Activated CD4-positive, CD25-positive, alpha-beta regulatory T cell (primary cell): ENCODE data around the gene PLCXD1.
"Not testable (repeated sequence)": the region's sequence is repeated elsewhere in the genome, so short reads cannot be mapped to it uniquely, and the experiment has no call there.

Source experiments
- DNase-seq, 4 experiments: peaks; one replicate each; lab custom pipeline; 2025; lab: John Stamatoyannopoulos, UW

The PLCXD1 gene

DNA sequence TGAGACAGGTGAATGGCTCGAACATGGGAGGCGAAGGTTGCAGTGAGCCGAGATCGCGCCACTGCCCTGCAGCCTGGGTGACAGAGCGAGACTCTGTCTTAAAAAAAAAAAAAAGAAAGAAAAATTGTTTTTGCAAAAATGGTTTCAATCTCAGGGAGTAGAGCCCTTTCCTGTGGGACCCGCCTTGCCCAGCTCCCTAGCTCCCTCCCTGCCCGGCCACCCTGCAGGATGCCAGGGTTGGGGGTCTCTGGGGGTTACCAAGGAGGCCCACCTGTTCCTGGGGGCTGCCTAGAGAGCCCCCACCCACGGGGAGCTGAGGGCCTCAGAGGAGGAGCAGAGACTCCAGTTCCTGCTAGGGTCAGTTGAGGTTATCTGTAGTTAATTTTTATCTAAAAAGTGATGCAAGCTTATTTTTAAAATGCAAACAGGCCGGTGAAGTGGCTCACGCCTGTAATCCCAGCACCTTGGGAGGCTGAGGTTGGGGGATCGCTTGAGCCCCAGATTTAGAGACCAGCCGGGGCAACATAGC, 18.7 kb upstream of the PLCXD1 start:
- no peak for DNase-seq

DNA sequence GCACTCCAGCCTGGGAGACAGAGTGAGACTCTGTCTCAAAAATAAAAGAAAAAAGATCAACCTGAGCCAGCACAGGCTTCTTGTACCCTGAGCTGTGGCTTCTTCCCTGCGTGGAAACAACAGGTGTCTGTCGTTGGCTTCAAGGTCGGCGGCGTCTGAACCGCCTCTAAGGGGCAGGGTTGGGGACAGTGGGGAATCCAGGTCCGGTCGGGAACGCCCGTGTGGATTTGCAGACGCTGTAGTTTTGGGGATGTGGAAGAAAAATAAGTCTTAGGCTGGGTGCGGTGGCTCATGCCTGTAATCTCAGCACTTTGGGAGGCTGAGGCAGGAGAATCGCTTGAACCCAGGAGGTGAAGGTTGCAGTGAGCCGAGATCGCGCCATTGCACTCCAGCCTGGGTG, 17.2 kb upstream of the PLCXD1 start:
- DNase-seq = not testable (repeated sequence)

- DNase-seq = no peak
Observed at GRCh38 chrX:264634-265455, 16.3 kb upstream of the PLCXD1 start.

GRCh38 chrX:265502-265901, 15.7 kb upstream of the PLCXD1 start:
- DNase-seq = no peak

- no peak for DNase-seq
Observed at GRCh38 chrX:267771-268261, 13.4 kb upstream of the PLCXD1 start.

GRCh38 chrX:270848-271367, 10.3 kb upstream of the PLCXD1 start:
- no peak for DNase-seq

DNA sequence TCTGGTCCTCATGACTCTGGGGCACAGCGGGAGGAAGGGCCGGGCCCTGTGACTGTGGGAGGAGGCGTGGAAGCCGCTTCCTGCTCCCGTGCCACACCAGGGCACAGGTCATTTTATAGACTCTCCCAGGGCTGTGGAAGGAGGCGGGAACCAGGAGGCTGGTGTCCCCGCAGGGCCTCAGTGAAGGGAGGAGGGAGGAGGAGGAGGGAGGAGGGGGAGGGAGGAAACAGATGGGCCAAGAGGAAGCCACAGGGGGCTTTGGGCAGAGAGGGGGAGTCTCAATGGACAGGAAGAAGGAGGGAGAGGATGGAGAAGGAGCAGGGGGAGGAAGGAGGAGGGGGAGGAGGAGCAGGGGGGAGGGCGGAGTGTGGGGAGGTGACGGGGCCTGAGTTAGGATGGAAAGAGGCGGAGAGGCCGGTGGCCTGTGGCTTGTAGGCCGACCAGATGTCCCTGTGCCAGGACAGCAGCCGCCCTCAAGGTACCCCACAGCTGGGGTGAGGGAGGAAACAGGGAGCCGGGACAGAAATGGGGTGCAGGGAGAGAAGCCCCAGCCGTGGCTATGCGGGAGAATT, 6.2 kb upstream of the PLCXD1 start:
- DNase-seq = no peak

GRCh38 chrX:275476-275966, 5.7 kb upstream of the PLCXD1 start:
- DNase-seq = no peak

- no peak for DNase-seq
Observed at GRCh38 chrX:275967-276580, 5.1 kb upstream of the PLCXD1 start.

DNA sequence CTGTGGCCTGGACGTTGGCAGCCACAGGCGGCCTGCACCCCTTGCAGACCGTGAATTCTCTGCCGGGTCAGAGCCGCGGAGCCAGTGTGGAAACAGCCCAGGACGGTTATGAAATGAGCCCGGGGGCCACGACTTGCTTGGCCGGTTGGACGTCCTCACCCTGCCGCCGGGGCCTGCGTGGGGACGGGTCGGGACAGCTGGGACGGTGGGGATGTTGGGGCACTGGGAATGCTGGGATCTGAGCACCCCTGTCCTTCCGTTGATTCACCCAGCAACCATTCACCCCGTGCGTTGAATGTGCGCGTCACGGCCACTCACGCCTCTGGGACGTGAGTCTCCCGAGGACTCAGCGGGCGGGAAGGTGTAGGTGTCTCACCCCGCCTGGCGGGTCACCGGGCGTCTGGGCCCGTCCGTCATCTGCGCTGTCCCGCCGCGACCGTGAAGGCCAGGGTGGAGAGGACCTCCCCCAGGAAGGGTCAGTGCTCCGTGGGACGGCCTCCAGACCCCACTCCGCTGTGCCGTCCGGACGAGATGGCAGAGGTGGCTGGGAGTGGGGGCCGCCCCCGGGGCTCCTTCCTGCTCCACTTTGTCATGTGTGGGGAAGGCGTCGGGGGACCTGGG, 4.5 kb upstream of the PLCXD1 start:
- DNase-seq = no peak

DNA sequence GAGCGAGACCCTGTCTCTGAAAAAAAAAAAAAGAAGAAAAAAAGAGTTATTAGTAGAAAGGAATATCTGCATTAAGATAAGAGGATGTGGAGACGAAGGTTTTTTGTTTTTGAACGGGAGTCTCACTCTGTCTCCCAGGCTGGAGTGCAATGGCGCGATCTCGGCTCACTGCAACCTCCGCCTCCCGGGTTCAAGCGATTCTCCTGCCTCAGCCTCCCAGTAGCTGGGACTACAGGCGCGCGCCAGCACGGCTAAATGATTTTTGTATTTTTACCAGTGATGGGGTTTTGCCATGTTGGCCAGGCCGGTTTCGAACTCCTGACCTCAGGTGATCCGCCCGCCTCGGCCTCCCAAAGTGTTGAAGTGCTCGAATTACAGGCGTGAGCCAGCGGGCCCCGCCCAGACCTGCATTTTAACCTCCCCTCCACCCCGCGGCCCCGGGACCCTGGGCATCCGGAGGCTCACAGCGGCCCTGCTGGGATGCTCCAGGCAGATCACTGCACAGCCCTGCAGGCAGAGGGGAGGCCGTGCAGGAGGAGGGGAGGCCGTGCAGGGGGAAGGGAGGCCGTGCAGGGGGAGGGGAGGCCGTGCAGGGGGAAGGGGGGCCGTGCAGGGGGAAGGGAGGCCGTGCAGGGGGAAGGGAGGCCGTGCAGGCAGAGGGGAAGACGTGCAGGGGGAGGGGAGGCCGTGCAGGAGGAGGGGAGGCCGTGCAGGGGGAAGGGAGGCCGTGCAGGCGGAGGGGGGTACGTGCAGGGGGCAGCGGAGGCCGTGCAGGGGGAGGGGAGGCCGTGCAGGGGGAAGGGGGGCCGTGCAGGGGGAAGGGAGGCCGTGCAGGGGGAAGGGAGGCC, 1.2 kb upstream of the PLCXD1 start:
- not testable (repeated sequence) for DNase-seq

DNA sequence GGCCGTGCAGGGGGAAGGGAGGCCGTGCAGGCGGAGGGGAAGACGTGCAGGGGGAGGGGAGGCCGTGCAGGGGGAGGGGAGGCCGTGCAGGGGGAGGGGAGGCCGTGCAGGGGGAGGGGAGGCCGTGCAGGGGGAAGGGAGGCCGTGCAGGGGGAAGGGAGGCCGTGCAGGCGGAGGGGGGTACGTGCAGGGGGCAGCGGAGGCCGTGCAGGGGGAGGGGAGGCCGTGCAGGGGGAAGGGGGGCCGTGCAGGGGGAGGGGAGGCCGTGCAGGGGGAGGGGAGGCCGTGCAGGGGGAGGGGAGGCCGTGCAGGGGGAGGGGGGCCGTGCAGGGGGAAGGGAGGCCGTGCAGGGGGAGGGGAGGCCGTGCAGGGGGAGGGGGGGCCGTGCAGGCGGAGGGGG, 459 bp upstream of the PLCXD1 start:
- DNase-seq = not testable (repeated sequence)

GRCh38 chrX:282000-282681, 960 bp downstream of the PLCXD1 start:
- not testable (repeated sequence) for DNase-seq

DNA sequence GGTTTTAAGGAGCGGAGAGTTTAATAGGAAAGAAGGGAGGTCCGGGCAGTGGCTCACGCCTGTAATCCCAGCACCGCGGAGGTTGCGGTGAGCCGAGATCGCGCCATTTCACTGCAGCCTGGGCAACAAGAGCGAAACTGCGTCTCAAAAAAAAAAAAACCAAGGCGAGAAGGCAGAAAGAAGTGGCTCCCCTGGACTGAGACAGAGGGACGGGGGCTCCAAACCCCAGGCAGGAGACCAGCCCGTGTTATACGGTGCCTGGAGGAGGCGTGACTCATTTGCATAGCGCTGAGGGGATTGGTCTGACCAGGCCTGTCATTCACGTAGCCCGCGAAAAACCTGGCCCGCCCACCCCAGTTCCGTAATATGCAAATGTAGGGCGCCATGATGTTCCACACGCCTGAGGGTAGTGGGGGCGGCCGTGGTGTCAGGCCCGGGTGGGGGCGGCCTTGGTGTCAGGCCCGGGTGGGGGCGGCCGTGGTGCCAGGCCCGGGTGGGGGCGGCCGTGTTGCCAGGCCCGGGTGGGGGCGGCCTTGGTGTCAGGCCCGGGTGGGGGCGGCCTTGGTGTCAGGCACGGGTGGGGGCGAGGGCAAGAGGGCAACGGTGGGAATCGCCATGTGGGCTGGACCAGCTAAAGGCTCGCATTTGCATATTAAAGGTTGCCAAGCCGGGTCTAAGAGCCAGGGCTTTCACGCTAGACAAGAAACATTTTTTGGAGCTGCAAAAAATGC, 2.1 kb downstream of the PLCXD1 start:
- no peak for DNase-seq

GRCh38 chrX:285076-285677, 4.0 kb downstream of the PLCXD1 start:
- DNase-seq = no peak

- no peak for DNase-seq
Observed at GRCh38 chrX:287670-288069, 6.5 kb downstream of the PLCXD1 start.

DNA sequence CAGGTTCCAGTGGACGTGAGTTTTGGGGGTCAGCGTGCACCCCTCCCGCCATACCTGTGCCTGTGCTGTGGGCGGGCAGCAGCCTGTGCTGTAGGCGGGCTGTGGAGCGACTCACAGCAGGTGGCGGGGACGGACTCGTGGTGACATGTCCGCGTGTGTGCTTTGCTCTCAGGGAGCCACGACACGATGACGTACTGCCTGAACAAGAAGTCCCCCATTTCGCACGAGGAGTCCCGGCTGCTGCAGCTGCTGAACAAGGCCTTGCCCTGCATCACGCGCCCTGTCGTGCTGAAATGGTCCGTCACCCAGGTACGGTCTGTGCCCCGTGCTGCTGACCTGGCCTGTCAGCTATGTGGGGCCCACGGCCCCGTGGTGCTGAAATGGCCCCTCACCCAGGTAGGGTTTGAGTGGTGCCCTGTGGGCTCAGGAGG, 7.4 kb downstream of the PLCXD1 start:
- no peak for DNase-seq

DNA sequence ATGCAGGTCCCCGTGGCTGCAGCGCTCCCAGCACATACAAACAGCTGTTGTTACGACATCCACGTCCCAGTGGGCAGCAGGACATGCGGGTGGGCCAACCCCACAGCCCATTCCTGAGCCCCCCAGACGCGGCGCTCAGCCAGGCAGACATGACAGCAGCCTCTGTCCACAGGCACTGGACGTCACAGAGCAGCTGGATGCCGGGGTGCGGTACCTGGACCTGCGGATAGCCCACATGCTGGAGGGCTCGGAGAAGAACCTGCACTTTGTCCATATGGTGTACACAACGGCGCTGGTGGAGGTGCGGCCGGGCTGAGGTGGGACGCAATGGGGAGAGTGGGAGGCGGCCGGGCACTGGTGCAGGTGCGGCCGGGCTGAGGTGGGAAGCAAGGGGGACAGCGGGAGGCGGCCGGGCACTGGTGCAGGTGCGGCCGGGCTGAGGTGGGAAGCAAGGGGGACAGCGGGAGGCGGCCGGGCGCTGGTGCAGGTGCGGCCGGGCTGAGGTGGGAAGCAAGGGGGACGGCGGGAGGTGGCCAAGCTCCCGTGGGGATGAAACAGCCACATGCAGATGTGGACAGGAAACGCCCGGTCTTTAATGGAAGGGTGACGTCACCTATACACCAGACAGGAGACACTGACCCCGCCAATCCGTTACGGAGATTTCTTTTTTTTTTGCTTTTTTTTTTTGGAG, 9.4 kb downstream of the PLCXD1 start:
- no peak for DNase-seq
